SU-DHL-6 (cell line): ENCODE measurements around the gene COX4I2.

Experiments used
- H2AFZ ChIP-seq: fragments of 200-600 bp; sonication (generic); 2 replicates; pipeline ENCODE4 v1.6.1; 2014; ENCODE audit warnings: low read depth, mild to moderate bottlenecking, moderate library complexity, mixed read lengths, antibody characterized with exemption, low read length; ENCODE audit not compliant: severe bottlenecking
- H3F3A ChIP-seq: fragments of 200-600 bp; shearing (Covaris generic); 2 replicates; pipeline ENCODE4 v1.6.0; 2016; ENCODE audit warnings: antibody characterized with exemption, mild to moderate bottlenecking; ENCODE audit not compliant: insufficient read depth
- H3K27ac ChIP-seq: fragments of 200-600 bp; sonication (generic); 2 replicates; pipeline ENCODE4 v1.5.1; 2016; ENCODE audit warnings: low read depth, mild to moderate bottlenecking, low read length, moderate library complexity, mixed read lengths
- H3K27me3 ChIP-seq: fragments of 200-600 bp; sonication (generic), shearing (Covaris generic); 2 replicates; pipeline ENCODE4 v1.6.0; 2014; ENCODE audit warnings: mild to moderate bottlenecking, low read length
- H3K36me3 ChIP-seq: fragments of 200-600 bp; sonication (generic); 2 replicates; pipeline ENCODE4 v1.6.1; 2014; ENCODE audit warnings: mild to moderate bottlenecking, low read length, mixed read lengths
- H3K4me2 ChIP-seq: fragments of 300-600, 200-600 bp; shearing (Covaris generic), sonication (generic); 2 replicates; pipeline ENCODE4 v1.6.0; 2014; ENCODE audit warnings: low read length, low read depth, mild to moderate bottlenecking; ENCODE audit not compliant: poor library complexity, severe bottlenecking
- H3K4me3 ChIP-seq: fragments of 200-600 bp; sonication (generic); 2 replicates; pipeline ENCODE4 v1.5.1; 2014; ENCODE audit warnings: antibody characterized with exemption, low read length, mild to moderate bottlenecking, mixed read lengths; ENCODE audit not compliant: insufficient read depth, poor library complexity, severe bottlenecking
- H3K79me2 ChIP-seq: fragments of 200-600 bp; sonication (generic); 2 replicates; pipeline ENCODE4 v1.6.1; 2014; ENCODE audit warnings: mild to moderate bottlenecking, low read length, moderate library complexity; ENCODE audit not compliant: insufficient read depth
- H3K9ac ChIP-seq: fragments of 200-600 bp; sonication (generic); 2 replicates; pipeline ENCODE4 v1.7.0; 2014; ENCODE audit warnings: mild to moderate bottlenecking, low read length
- H3K9me2 ChIP-seq: fragments of 200-600 bp; sonication (generic); replicated peaks from 2 replicates; pipeline ENCODE4 v1.6.1; 2014; ENCODE audit warnings: low read length; ENCODE audit not compliant: insufficient read depth
- H3K9me3 ChIP-seq: fragments of 200-600 bp; sonication (generic); 2 replicates; pipeline ENCODE4 v1.6.1; 2014; ENCODE audit warnings: low read length, mixed read lengths; ENCODE audit not compliant: insufficient read depth
- H4K20me1 ChIP-seq: fragments of 200-600 bp; sonication (generic); 2 replicates; pipeline ENCODE4 v1.6.1; 2014; ENCODE audit warnings: low read depth, mild to moderate bottlenecking, antibody characterized with exemption, low read length, moderate library complexity, mixed read lengths
- CTCF ChIP-seq: fragments of 200-600 bp; sonication (generic); IDR thresholded peaks from one replicate; pipeline ENCODE4 v1.5.1; 2017; ENCODE audit warnings: antibody characterized with exemption, mild to moderate bottlenecking, low read length, moderate library complexity; ENCODE audit not compliant: insufficient read depth, poor library complexity, severe bottlenecking
- EZH2phosphoT487 ChIP-seq: fragments of 200-600 bp; sonication (generic), shearing (Covaris generic); conservative IDR thresholded peaks from 2 replicates; pipeline ENCODE4 v1.6.1; 2018; ENCODE audit warnings: mild to moderate bottlenecking, antibody characterized with exemption, low read length, moderate library complexity, mixed read lengths

The COX4I2 gene

GRCh38 chr20:31663838-31664695 lies 26.4 kb downstream of the COX4I2 start:
- H3K27ac ChIP-seq = no peak overlapping the region
- H3K9me3 ChIP-seq = no peaks in the 10 kb centered on the region
- no peak overlapping the region for H3K4me2 ChIP-seq
- no peak overlapping the region for H2AFZ ChIP-seq
- TF ChIP-seq CTCF (no peak), EZH2phosphoT487 (no peak)
- H3K79me2 ChIP-seq = no peaks in the 10 kb centered on the region
- H3F3A ChIP-seq = peaks cover 6% of the 10 kb centered on the region; the same call in 1 of the 2 replicates
- H3K36me3 ChIP-seq = no peaks in the 10 kb centered on the region
- no peak overlapping the region for H3K9ac ChIP-seq
- no peak overlapping the region for H3K4me3 ChIP-seq
- no peaks in the 10 kb centered on the region for H4K20me1 ChIP-seq
- no peaks in the 10 kb centered on the region for H3K9me2 ChIP-seq
- no peaks in the 10 kb centered on the region for H3K27me3 ChIP-seq

GRCh38 chr20:31664696-31665354 lies 27.1 kb downstream of the COX4I2 start:
- TF ChIP-seq CTCF = no peak
- Histone ChIP-seq H3K79me2 (no peaks in the 10 kb centered on the region), H3K4me2 (no peak overlapping the region), H3K27ac (no peak overlapping the region), H4K20me1 (no peaks in the 10 kb centered on the region), H3K4me3 (no peak overlapping the region), H3F3A (peaks cover 6% of the 10 kb centered on the region; the same call in 1 of the 2 replicates), H3K9me2 (no peaks in the 10 kb centered on the region), H2AFZ (no peak overlapping the region), H3K9ac (no peak overlapping the region), H3K36me3 (no peaks in the 10 kb centered on the region), H3K27me3 (no peaks in the 10 kb centered on the region), H3K9me3 (no peaks in the 10 kb centered on the region)

- H3K9ac ChIP-seq = no peak overlapping the region
Observed at GRCh38 chr20:31665753-31666152, 28.0 kb downstream of the COX4I2 start.

More at GRCh38 chr20:31665753-31666152, 28.0 kb downstream of the COX4I2 start:
- H3K4me2 ChIP-seq = no peak overlapping the region
- H3K79me2 ChIP-seq = 0 out of 2 replicates have a peak, but pooled peaks cover 6% of the 10 kb centered on the region
- peaks cover 6% of the 10 kb centered on the region; the same call in 1 of the 2 replicates for H3F3A ChIP-seq
- H3K4me3 ChIP-seq = no peak overlapping the region
- TF ChIP-seq EZH2phosphoT487 (no peak), CTCF (no peak)
- no peaks in the 10 kb centered on the region for H3K9me3 ChIP-seq
- H3K27ac ChIP-seq = no peak overlapping the region
- H4K20me1 ChIP-seq = no peaks in the 10 kb centered on the region
- H2AFZ ChIP-seq = no peak overlapping the region
- H3K36me3 ChIP-seq = no peaks in the 10 kb centered on the region
- no peaks in the 10 kb centered on the region for H3K9me2 ChIP-seq
- H3K27me3 ChIP-seq = no peaks in the 10 kb centered on the region
